PFSK-1 (cell line): ENCODE results near the gene METTL22.

Experiments
- FOXP2 ChIP-seq: optimal IDR thresholded peaks from 2 replicates; pipeline ENCODE3; 2011; ENCODE audit warnings: borderline replicate concordance, control low read depth, inconsistent platforms; ENCODE audit not compliant: insufficient read depth; ENCODE audit errors: extremely low read length, extremely low read depth
- POLR2AphosphoS5 ChIP-seq: IDR thresholded peaks from 2 replicates; pipeline ENCODE4 v1.6.1; 2012; ENCODE audit warnings: low read depth, mild to moderate bottlenecking, control low read depth, low read length, moderate library complexity
- SIN3A ChIP-seq: IDR thresholded peaks from 2 replicates; pipeline ENCODE4 v1.6.1; 2012; ENCODE audit warnings: mild to moderate bottlenecking, low read length, moderate library complexity, borderline replicate concordance; ENCODE audit not compliant: insufficient read depth
- TAF1 ChIP-seq: IDR thresholded peaks from 2 replicates; pipeline ENCODE4 v1.6.1; 2012; ENCODE audit warnings: low read length, control low read depth, borderline replicate concordance; ENCODE audit not compliant: insufficient read depth
- TF ChIP-seq, protein P1 (sequence below), 2 experiments: IDR thresholded peaks; 2 replicates each; pipeline versions ENCODE4 v1.6.1 to v1.8.0; 2011 to 2012; ENCODE audit warnings: low read depth in 2 of 2, low read length in 2 of 2, control low read depth in 1 of 2, inconsistent platforms in 1 of 2, mild to moderate bottlenecking in 1 of 2, moderate library complexity in 1 of 2; ENCODE audit not compliant: insufficient read depth in 1 of 2

METTL22 gene

DNA sequence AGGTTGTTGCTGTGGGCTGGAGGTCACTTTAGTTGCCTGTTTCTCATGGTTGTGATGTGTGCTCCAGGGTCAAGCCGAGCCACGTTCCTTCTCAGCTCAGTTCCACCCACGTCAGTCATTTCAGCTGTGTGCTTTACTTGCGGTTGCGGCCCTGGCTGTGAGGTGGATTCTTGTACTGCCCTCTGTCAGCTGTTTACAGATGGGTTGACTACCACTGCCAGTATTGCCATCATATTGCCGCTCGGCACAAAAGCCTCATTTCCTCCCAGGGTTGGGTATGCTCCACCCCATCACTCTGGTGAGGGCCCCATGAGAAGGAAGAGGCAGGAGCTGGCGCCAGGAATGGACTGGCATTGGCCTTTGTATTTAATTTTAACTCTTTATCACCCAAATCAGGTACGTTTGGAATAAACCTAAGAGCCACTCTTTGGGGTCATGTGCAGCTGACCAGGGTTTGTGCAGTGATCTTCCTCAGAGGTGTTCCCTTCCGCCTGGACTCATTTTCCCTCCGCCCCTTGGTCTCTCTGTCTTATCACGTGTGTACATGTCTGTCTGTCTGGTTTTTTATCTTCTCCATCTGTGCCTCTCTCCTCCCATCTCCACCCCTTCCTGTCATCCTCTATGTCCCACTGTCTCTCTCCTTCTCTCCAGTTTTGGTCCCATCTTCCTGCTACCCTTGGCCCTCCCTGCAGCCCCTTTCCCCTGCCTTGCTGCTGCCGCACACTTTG is 25.0 kb downstream of the METTL22 start:
- TF ChIP-seq SIN3A (no peak), POLR2AphosphoS5 (no peak), TAF1 (no peak), FOXP2 (no peak)
- TF ChIP-seq, protein P1, sequence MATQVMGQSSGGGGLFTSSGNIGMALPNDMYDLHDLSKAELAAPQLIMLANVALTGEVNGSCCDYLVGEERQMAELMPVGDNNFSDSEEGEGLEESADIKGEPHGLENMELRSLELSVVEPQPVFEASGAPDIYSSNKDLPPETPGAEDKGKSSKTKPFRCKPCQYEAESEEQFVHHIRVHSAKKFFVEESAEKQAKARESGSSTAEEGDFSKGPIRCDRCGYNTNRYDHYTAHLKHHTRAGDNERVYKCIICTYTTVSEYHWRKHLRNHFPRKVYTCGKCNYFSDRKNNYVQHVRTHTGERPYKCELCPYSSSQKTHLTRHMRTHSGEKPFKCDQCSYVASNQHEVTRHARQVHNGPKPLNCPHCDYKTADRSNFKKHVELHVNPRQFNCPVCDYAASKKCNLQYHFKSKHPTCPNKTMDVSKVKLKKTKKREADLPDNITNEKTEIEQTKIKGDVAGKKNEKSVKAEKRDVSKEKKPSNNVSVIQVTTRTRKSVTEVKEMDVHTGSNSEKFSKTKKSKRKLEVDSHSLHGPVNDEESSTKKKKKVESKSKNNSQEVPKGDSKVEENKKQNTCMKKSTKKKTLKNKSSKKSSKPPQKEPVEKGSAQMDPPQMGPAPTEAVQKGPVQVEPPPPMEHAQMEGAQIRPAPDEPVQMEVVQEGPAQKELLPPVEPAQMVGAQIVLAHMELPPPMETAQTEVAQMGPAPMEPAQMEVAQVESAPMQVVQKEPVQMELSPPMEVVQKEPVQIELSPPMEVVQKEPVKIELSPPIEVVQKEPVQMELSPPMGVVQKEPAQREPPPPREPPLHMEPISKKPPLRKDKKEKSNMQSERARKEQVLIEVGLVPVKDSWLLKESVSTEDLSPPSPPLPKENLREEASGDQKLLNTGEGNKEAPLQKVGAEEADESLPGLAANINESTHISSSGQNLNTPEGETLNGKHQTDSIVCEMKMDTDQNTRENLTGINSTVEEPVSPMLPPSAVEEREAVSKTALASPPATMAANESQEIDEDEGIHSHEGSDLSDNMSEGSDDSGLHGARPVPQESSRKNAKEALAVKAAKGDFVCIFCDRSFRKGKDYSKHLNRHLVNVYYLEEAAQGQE (IDR thresholded peaks at IDR 0.05; ENCODE audit: insufficient read depth in 1 of 2, low read depth in 2 of 2, low read length in 2 of 2): no peak

DNA sequence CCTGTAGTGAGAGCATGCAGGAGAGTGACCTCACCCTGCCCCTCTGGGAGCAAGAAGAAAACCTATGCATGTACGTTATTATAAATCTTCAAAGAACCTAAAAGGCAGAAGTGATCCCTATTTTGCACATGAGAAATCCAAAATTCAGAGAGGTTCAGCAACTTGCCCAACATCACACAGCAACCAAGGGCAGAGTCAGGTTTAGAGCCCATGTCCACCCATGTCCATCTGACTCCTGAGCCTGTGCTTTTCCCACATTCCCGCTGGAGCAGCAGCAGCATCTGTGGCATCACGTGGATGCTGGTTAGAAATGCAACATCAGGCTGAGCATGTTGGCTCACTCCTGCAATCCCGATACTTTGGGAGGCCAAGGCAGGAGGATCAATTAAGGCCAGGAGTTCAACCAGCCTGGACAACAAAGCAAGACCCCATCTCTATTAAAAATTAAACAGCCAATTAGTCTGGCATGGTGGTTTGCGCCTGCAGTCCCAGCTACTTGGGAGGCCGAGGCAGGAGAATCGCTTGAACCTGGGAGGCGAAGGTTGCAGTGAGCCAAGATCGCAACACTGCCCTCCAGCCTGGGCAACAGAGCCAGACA is 26.3 kb downstream of the METTL22 start:
- TF ChIP-seq, protein P1 (IDR thresholded peaks at IDR 0.05; ENCODE audit: insufficient read depth in 1 of 2, low read depth in 2 of 2, low read length in 2 of 2): no peak
- no peak for TF ChIP-seq TAF1
- no peak for TF ChIP-seq FOXP2
- TF ChIP-seq POLR2AphosphoS5: no peak
- no peak for TF ChIP-seq SIN3A

- TF ChIP-seq, protein P1 (IDR thresholded peaks at IDR 0.05; ENCODE audit: insufficient read depth in 1 of 2, low read depth in 2 of 2, low read length in 2 of 2): no peak
- TF ChIP-seq SIN3A (no peak), FOXP2 (no peak), TAF1 (no peak), POLR2AphosphoS5 (no peak)
Measured at GRCh38 chr16:8648877-8649276, 27.4 kb downstream of the METTL22 start.

DNA sequence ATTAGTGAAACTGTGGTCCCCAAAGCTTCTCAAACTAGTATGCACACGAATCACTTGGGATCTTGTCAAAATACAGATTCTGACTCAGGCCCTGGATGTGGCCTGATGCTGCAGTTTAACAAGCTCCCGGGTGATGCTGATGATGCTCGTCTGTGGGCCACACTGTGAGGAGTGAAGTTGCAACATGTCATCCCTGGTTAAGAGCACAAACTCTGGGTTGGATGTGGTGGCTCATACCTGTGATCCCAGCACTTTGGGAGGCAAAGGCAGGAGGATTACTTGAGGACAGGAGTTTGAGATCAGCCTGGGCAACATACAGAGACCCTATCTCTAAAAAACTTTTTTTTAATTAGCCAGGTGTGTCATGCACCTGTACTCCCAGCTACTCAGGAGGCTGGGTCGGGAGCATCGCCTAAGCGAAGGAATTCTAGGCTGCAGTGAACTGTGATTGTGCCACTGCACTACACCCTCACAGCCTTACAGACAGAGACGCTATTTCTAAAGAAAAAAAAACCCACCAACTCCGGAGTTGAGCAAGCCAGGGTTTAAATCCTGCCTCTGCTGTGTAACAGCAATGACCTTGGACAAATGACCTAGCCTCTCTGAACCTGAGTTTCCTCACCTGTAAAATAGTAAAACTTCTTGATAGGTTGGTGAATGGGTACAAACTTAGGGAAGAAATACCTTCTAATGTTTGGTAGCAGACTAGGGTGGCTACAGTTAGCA is 28.5 kb downstream of the METTL22 start:
- TF ChIP-seq FOXP2: no peak
- TF ChIP-seq POLR2AphosphoS5: no peak
- TF ChIP-seq SIN3A: no peak
- TF ChIP-seq TAF1: no peak
- TF ChIP-seq, protein P1 (IDR thresholded peaks at IDR 0.05; ENCODE audit: insufficient read depth in 1 of 2, low read depth in 2 of 2, low read length in 2 of 2): no peak
